K562 (cell line): Measurements from ENCODE around the gene SNX14. TPM values are rescaled to one million over a fixed set of nuclear protein-coding genes. Genes with fewer than 3 reads are reported as not detected.
A peak's percentile ranks its signal among the peaks of the same experiment; 100 is the strongest.

Source experiments
- ATF1 ChIP-seq, 2 experiments: fragments of 450-650 bp in 1 of 2; IDR thresholded peaks; 2 replicates each; pipeline ENCODE4 v1.6.1; 2016; ENCODE audit warnings: missing compliant biosample characterization in 1 of 2, missing genetic modification characterization in 1 of 2
- BMI1 ChIP-seq: fragments of 150-350 bp; IDR thresholded peaks from 2 replicates; pipeline ENCODE4 v1.6.1; 2014; ENCODE audit warnings: low read length
- ETS1 ChIP-seq: conservative IDR thresholded peaks from 2 replicates; pipeline ENCODE4 v1.6.1; 2011; ENCODE audit warnings: low read depth, mild to moderate bottlenecking, low read length; ENCODE audit not compliant: control insufficient read depth
- EWSR1 ChIP-seq: fragments of 450-650 bp; IDR thresholded peaks from 2 replicates; pipeline ENCODE4 v1.6.1; 2018; ENCODE audit warnings: borderline replicate concordance, mild to moderate bottlenecking, low read depth, moderate library complexity; ENCODE audit not compliant: partially characterized antibody
- EZH2 ChIP-seq: IDR thresholded peaks from 2 replicates; pipeline ENCODE4 v1.6.1; 2012; ENCODE audit warnings: low read depth, mild to moderate bottlenecking, inconsistent platforms, low read length, borderline replicate concordance
- FOXA1 ChIP-seq: fragments of 450-650 bp; IDR thresholded peaks from 2 replicates; pipeline ENCODE4 v1.6.1; 2016; ENCODE audit warnings: mild to moderate bottlenecking, borderline replicate concordance
- ILF3 ChIP-seq: fragments of 450-650 bp; IDR thresholded peaks from 2 replicates; pipeline ENCODE4 v1.6.1; 2018; ENCODE audit warnings: antibody characterized with exemption, mild to moderate bottlenecking, moderate library complexity, borderline replicate concordance
- KDM5B ChIP-seq: fragments of 200-600 bp; sonication (generic); IDR thresholded peaks from 2 replicates; pipeline ENCODE4 v1.6.1; 2012; ENCODE audit warnings: low read depth, mild to moderate bottlenecking, moderate library complexity, low read length, control low read depth, inconsistent platforms; ENCODE audit not compliant: insufficient replicate concordance
- MYBL2 ChIP-seq, 2 experiments: fragments of 450-650 bp in 1 of 2; sonication (generic) in 1 of 2; formaldehyde crosslinking in 1 of 2; IDR thresholded peaks; 2 replicates each; pipeline versions ENCODE4 v1.6.1 to v1.8.1; 2017 to 2022; ENCODE audit warnings: borderline replicate concordance in 1 of 2, inconsistent platforms in 1 of 2, low read depth in 1 of 2, mild to moderate bottlenecking in 1 of 2, missing genetic modification reagents in 1 of 2, moderate library complexity in 1 of 2
- MYNN ChIP-seq, 2 experiments: sonication (generic); formaldehyde crosslinking in 1 of 2; IDR thresholded peaks; 2 replicates each; pipeline versions ENCODE4 v1.5.0 to v1.6.1; 2016 to 2020; ENCODE audit warnings: antibody characterized with exemption in 1 of 2, missing genetic modification reagents in 1 of 2
- NCOA2 ChIP-seq, 2 experiments: fragments of 450-650 bp; IDR thresholded peaks; 2 replicates each; pipeline ENCODE4 v1.6.1; 2018; ENCODE audit warnings: mild to moderate bottlenecking in 2 of 2, moderate library complexity in 1 of 2; ENCODE audit not compliant: partially characterized antibody in 2 of 2
- PHTF2 ChIP-seq: fragments of 250-450 bp; sonication (Bioruptor Pico); IDR thresholded peaks from 2 replicates; pipeline ENCODE4 v1.5.0; 2021; ENCODE audit warnings: mild to moderate bottlenecking
- RFX1 ChIP-seq: fragments of 450-650 bp; IDR thresholded peaks from 2 replicates; pipeline ENCODE4 v1.6.1; 2016; ENCODE audit warnings: mild to moderate bottlenecking, moderate library complexity
- SNIP1 ChIP-seq: fragments of 450-650 bp; IDR thresholded peaks from 2 replicates; pipeline ENCODE4 v1.7.1; 2017; ENCODE audit warnings: low read depth, mild to moderate bottlenecking
- SREBF2 ChIP-seq: sonication (generic); formaldehyde crosslinking; IDR thresholded peaks from 2 replicates; pipeline ENCODE4 v1.4.0; 2020; ENCODE audit warnings: mild to moderate bottlenecking, missing genetic modification reagents
- STAG1 ChIP-seq: sonication (generic); formaldehyde crosslinking; IDR thresholded peaks from 2 replicates; pipeline ENCODE4 v1.5.0; 2020; ENCODE audit warnings: missing genetic modification reagents, borderline replicate concordance
- TRIM24 ChIP-seq, 2 experiments: fragments of 450-650 bp; IDR thresholded peaks; 2 replicates each; pipeline ENCODE4 v1.6.1; 2016
- YBX1 ChIP-seq: fragments of 450-650 bp; IDR thresholded peaks from 2 replicates; pipeline ENCODE4 v1.7.1; 2016; ENCODE audit warnings: mild to moderate bottlenecking
- ZFP30 ChIP-seq: fragments of 250-450 bp; sonication (Bioruptor Pico); IDR thresholded peaks from 2 replicates; pipeline ENCODE4 v1.8.0; 2022; ENCODE audit warnings: moderate library complexity, mild to moderate bottlenecking, inconsistent platforms, borderline replicate concordance
- ZNF146 ChIP-seq: IDR thresholded peaks from one replicate; pipeline ENCODE4 v1.6.1; 2018; ENCODE audit warnings: missing compliant biosample characterization; ENCODE audit not compliant: unreplicated experiment
- ZNF224 ChIP-seq: sonication (generic); formaldehyde crosslinking; IDR thresholded peaks from 2 replicates; pipeline ENCODE4 v1.8.0; 2022; ENCODE audit warnings: mild to moderate bottlenecking, missing genetic modification reagents
- ZNF324 ChIP-seq: fragments of 250-450 bp; sonication (Bioruptor Pico); IDR thresholded peaks from 2 replicates; pipeline ENCODE4 v1.4.0; 2020; ENCODE audit warnings: mild to moderate bottlenecking
- ZNF717 ChIP-seq: fragments of 250-450 bp; sonication (Bioruptor Pico); IDR thresholded peaks from 2 replicates; pipeline ENCODE4 v1.5.0; 2021
- ZNF830 ChIP-seq: fragments of 250-450 bp; sonication (Bioruptor Pico); IDR thresholded peaks from 2 replicates; pipeline ENCODE4 v1.5.0; 2021; ENCODE audit warnings: mild to moderate bottlenecking
- polyA plus RNA-seq, 8 experiments: library from polyadenylated mRNA; depleted of rRNA in 4 of 8; stranded (reverse) in 5 of 8; unstranded in 3 of 8; fragments of >200 nt; fragmentation: Nextera tagmentation in 2 of 8; fragmentation: Illumina TruSeq in 1 of 8; extraction: Ambion mirVana in 2 of 8; extraction: Trizol in 1 of 8; gene quantifications; 2 replicates each; pipeline versions ENCODE4 v1.2.1 to v1.2.3, GENCODE V29; 2011 to 2014; ENCODE audit warnings: inconsistent platforms in 1 of 8, missing spikeins in 1 of 8
- total RNA-seq, 7 experiments: library from RNA; depleted of rRNA in 6 of 7; stranded (reverse); fragments of >200 nt in 6 of 7; fragmentation: Illumina TruSeq in 2 of 7; extraction: Trizol in 2 of 7; gene quantifications; 2 replicates each; pipeline versions ENCODE4 v1.2.1 to v1.2.3, GENCODE V29; 2011 to 2021; ENCODE audit warnings: low replicate concordance in 1 of 7
- TF ChIP-seq, protein P1 (sequence below), 2 experiments: fragments of 450-650 bp; IDR thresholded peaks; 2 replicates each; pipeline ENCODE4 v1.6.1; 2016
- TF ChIP-seq, protein P2 (sequence below): fragments of 450-650 bp; IDR thresholded peaks from 2 replicates; pipeline ENCODE4 v1.6.1; 2017; ENCODE audit warnings: mild to moderate bottlenecking, moderate library complexity

SNX14 gene
- total and polyA plus RNA-seq, 9 of the 15 experiments (the other 6 are each of a cell fraction or from before 2014, with no cell fraction given), result 46.5 to 140 (median 71.2) TPM

DNA sequence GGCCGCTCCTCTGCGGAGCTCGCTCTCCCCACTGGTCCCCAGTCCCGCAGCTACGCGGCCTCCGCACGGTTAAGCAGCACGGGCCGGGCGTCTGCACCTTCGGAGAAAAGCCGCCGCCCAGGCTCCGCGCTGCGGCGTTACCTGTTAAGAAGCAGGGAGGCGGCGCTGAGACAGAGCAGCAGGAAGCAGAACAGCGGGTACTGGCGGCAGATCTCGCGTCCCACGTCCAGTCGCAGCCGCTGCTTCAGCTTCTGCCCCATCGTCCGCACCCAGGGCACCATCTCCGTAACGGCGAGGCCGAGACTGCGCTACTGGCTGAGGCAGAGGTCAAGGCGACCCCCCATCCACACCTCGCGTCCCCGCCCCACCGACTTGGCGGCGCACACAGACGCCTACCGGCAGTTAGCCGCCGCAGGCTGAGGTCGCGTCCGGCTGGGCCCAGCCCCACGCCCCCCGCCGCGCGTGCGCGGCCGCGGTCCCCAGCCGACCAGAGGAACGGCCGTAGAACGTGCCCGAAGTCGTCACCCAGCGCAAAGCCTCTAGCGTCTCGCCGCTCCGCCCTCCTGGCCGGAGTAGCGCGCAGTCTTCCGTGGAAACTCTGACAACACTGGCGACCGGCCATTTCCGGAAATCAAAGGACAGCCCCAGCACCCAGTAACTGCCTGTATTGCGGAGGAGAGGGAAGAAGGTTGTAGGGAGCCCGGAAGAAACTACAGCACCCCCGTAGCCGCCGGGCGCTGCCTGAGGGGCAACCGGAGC lies at the start of gene SNX14 (continued):
- TF ChIP-seq, protein P1, sequence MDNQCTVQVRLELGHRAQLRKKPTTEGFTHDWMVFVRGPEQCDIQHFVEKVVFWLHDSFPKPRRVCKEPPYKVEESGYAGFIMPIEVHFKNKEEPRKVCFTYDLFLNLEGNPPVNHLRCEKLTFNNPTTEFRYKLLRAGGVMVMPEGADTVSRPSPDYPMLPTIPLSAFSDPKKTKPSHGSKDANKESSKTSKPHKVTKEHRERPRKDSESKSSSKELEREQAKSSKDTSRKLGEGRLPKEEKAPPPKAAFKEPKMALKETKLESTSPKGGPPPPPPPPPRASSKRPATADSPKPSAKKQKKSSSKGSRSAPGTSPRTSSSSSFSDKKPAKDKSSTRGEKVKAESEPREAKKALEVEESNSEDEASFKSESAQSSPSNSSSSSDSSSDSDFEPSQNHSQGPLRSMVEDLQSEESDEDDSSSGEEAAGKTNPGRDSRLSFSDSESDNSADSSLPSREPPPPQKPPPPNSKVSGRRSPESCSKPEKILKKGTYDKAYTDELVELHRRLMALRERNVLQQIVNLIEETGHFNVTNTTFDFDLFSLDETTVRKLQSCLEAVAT (IDR thresholded peaks at IDR 0.05), result 0 out of 4 replicates have a peak, but pooled peaks of 1 of the 2 experiments have one; percentile 21
- no peak for TF ChIP-seq ILF3
- TF ChIP-seq MYBL2 (IDR thresholded peaks at IDR 0.05; ENCODE audit: low read depth), result no peak
- TF ChIP-seq MYBL2 (CRISPR knock-in tag; IDR thresholded peaks at IDR 0.05; ENCODE audit: borderline replicate concordance), result no peak
- peak; percentile 81 for TF ChIP-seq ETS1
- TF ChIP-seq, protein P2, sequence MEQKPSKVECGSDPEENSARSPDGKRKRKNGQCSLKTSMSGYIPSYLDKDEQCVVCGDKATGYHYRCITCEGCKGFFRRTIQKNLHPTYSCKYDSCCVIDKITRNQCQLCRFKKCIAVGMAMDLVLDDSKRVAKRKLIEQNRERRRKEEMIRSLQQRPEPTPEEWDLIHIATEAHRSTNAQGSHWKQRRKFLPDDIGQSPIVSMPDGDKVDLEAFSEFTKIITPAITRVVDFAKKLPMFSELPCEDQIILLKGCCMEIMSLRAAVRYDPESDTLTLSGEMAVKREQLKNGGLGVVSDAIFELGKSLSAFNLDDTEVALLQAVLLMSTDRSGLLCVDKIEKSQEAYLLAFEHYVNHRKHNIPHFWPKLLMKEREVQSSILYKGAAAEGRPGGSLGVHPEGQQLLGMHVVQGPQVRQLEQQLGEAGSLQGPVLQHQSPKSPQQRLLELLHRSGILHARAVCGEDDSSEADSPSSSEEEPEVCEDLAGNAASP, result no peak
- TF ChIP-seq STAG1, result no peak
- no peak for TF ChIP-seq ZNF224 (CRISPR knock-in tag)
- TF ChIP-seq KDM5B, result peak; percentile 96
- TF ChIP-seq SNIP1, result no peak
- TF ChIP-seq EWSR1, result no peak
- peak in 1 of 2 experiments; percentile 44; a peak in 1 of 4 replicates for TF ChIP-seq TRIM24 (IDR thresholded peaks at IDR 0.05)
- TF ChIP-seq YBX1, result no peak
- no peak for TF ChIP-seq MYNN (IDR thresholded peaks at IDR 0.05)
- no peak for TF ChIP-seq MYNN (CRISPR knock-in tag; IDR thresholded peaks at IDR 0.05)
- TF ChIP-seq ZFP30 (CRISPR knock-in tag), result no peak
- TF ChIP-seq ZNF324 (CRISPR knock-in tag), result no peak
- no peak for TF ChIP-seq PHTF2 (CRISPR knock-in tag)
- no peak for TF ChIP-seq BMI1
- TF ChIP-seq ATF1 (CRISPR knock-in tag; IDR thresholded peaks at IDR 0.05), result no peak
- TF ChIP-seq ATF1 (tag; IDR thresholded peaks at IDR 0.05), result peak; percentile 88
- no peak for TF ChIP-seq EZH2
- no peak for TF ChIP-seq ZNF717 (CRISPR knock-in tag)
- no peak for TF ChIP-seq FOXA1
- TF ChIP-seq NCOA2 (IDR thresholded peaks at IDR 0.05; ENCODE audit: partially characterized antibody in 2 of 2), result no peak
- TF ChIP-seq ZNF146 (CRISPR knock-in tag), result no peak
- TF ChIP-seq ZNF830, result peak; percentile 22; the same call in 1 of the 2 replicates
- TF ChIP-seq RFX1, result no peak
- TF ChIP-seq SREBF2 (CRISPR knock-in tag), result no peak
